ENCODE results near the gene CS. TPM values are rescaled to one million over a fixed set of nuclear protein-coding genes. Genes with fewer than 3 reads are reported as not detected.
"Not testable (repeated sequence)": the region's sequence is repeated elsewhere in the genome, so short reads cannot be mapped to it uniquely, and the experiment has no call there.

CS gene
- total and polyA plus RNA-seq, 2 experiments from 2014 or later: 83.2 to 111 TPM

DNA sequence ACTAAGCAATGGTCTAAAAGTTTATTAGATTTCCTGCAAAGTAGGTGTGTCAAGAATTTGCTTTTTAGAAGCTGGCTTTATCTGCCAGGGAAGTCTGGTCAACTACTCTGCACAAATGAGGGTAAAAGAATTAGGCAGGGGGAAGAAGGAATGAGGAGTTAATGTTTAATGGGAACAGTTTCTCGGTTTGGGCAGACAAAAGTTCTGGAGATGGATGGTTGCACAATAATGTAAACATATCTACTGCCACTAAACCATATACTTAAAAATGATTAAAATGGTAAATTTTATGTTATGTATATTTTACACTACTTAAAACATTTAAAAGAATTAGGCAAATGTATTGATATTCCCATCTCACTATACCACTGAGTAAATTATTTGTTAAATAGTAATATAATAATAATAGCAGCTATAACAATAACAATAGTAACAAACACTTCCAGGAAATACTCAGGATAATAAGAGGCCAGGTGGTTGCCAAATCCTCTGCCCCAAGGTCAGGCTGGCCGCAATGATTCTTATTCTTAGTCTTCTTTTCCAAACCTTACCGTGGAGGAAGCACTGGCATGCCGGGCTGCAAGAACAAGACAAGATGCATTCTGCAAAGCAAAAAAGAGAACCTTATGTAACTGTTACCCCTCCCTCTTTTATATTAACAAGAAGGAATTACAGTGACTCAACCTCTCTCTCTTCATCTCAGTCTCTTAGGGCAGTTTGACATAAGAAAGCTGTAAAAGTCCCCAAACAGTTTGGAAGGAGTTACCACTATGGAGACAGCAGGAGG is 13.9 kb downstream of the CS start:
- TF ChIP-seq, protein P1, sequence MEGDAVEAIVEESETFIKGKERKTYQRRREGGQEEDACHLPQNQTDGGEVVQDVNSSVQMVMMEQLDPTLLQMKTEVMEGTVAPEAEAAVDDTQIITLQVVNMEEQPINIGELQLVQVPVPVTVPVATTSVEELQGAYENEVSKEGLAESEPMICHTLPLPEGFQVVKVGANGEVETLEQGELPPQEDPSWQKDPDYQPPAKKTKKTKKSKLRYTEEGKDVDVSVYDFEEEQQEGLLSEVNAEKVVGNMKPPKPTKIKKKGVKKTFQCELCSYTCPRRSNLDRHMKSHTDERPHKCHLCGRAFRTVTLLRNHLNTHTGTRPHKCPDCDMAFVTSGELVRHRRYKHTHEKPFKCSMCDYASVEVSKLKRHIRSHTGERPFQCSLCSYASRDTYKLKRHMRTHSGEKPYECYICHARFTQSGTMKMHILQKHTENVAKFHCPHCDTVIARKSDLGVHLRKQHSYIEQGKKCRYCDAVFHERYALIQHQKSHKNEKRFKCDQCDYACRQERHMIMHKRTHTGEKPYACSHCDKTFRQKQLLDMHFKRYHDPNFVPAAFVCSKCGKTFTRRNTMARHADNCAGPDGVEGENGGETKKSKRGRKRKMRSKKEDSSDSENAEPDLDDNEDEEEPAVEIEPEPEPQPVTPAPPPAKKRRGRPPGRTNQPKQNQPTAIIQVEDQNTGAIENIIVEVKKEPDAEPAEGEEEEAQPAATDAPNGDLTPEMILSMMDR (IDR thresholded peaks at IDR 0.05; ENCODE audit: poor library complexity): no peak
- TF ChIP-seq EZH2 (IDR thresholded peaks at IDR 0.05; ENCODE audit: borderline replicate concordance) (no peak), EZH2phosphoT487 (IDR thresholded peaks at IDR 0.05; ENCODE audit: low read depth, severe bottlenecking, unreplicated experiment) (no peak)
- no peaks in the 10 kb centered on the region for H3K9me3 ChIP-seq (ENCODE audit: low read depth)
- H3K9me2 ChIP-seq (replicated peaks; ENCODE audit: insufficient read depth): no peaks in the 10 kb centered on the region
- peaks cover 38% of the 10 kb centered on the region for H3K79me2 ChIP-seq
- WGBS (ENCODE audit: low lambda C conversion rate, missing lambda C conversion rate): 74% methylated on average over 4 of the region's 4 CpGs
- no peaks in the 10 kb centered on the region for H3K4me1 ChIP-seq (ENCODE audit: insufficient read depth)
- H3K4me2 ChIP-seq: no peak overlapping the region
- H3K36me3 ChIP-seq (replicated peaks; ENCODE audit: insufficient read depth, low read depth): no peaks in the 10 kb centered on the region
- H3K27me3 ChIP-seq: no peaks in the 10 kb centered on the region
- H3K4me3 ChIP-seq: no peak overlapping the region
- no peak overlapping the region for H2AFZ ChIP-seq
- no peak for DNase-seq (ENCODE audit: low spot score)
- no peaks in the 10 kb centered on the region for H4K20me1 ChIP-seq (ENCODE audit: insufficient read depth, poor library complexity, severe bottlenecking)
- no peak overlapping the region for H3K27ac ChIP-seq

DNA sequence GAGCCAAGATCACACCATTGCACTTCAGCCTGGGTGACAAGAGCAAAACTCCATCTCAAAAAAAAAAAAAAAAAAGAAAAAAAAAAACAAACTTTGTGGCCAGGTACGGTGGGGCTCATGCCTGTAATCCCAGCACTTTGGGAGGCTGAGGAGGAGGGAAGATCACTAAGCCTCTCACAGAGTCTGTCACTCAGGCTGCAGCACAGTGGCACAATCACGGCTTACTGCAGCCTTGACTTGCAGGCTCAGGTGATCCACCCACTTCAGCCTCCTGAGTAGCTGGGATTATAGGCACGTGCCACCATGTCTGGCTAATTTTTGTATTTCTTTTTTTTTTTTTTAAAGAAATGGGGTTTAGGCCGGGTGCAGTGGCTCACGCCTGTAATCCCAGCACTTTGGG is 15.9 kb downstream of the CS start:
- not testable (repeated sequence) for H2AFZ ChIP-seq; H3K36me3 ChIP-seq (replicated peaks; ENCODE audit: insufficient read depth, low read depth); H3K4me3 ChIP-seq; H3K4me2 ChIP-seq; H3K27me3 ChIP-seq; H3K27ac ChIP-seq; H3K4me1 ChIP-seq (ENCODE audit: insufficient read depth); DNase-seq (ENCODE audit: low spot score); H3K9me3 ChIP-seq (ENCODE audit: low read depth); H4K20me1 ChIP-seq (ENCODE audit: insufficient read depth, poor library complexity, severe bottlenecking); H3K9me2 ChIP-seq (replicated peaks; ENCODE audit: insufficient read depth)
- H3K79me2 ChIP-seq: peaks cover 20% of the 10 kb centered on the region
- 96% methylated on average over 3 of the region's 5 CpGs for WGBS (ENCODE audit: low lambda C conversion rate, missing lambda C conversion rate)

DNA sequence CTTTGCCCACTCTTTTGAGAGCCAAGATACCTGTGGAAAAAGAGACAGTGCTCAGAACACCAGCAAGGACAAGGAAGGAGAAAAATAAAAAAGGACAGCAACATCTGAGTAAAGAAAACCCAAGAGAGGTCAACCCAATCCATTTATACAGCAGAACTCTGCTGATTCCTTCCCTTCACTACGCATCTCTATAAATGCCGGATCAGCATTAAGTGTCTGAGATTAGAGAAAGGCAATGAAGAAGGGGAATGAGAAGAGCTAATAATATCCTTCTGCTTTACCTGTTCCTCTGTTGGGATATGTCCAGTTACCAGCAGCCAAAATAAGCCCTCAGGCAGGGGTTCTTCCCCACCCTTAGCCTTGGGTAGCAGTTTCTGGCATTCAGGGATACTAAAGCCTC is 17.6 kb downstream of the CS start:
- no peak overlapping the region for H3K4me3 ChIP-seq
- H2AFZ ChIP-seq: no peak overlapping the region
- H3K4me2 ChIP-seq: no peak overlapping the region
- H4K20me1 ChIP-seq (ENCODE audit: insufficient read depth, poor library complexity, severe bottlenecking): no peaks in the 10 kb centered on the region
- H3K4me1 ChIP-seq (ENCODE audit: insufficient read depth): no peaks in the 10 kb centered on the region
- H3K27me3 ChIP-seq: no peaks in the 10 kb centered on the region
- no peak for DNase-seq (ENCODE audit: low spot score)
- H3K36me3 ChIP-seq (replicated peaks; ENCODE audit: insufficient read depth, low read depth): no peaks in the 10 kb centered on the region
- H3K9me2 ChIP-seq (replicated peaks; ENCODE audit: insufficient read depth): no peaks in the 10 kb centered on the region
- TF ChIP-seq EZH2phosphoT487 (IDR thresholded peaks at IDR 0.05; ENCODE audit: low read depth, severe bottlenecking, unreplicated experiment) (no peak), EZH2 (IDR thresholded peaks at IDR 0.05; ENCODE audit: borderline replicate concordance) (no peak)
- TF ChIP-seq, protein P1 (IDR thresholded peaks at IDR 0.05; ENCODE audit: poor library complexity): no peak
- peaks cover 3% of the 10 kb centered on the region for H3K79me2 ChIP-seq
- WGBS (ENCODE audit: low lambda C conversion rate, missing lambda C conversion rate): 98% methylated on average over 2 of the region's 2 CpGs
- no peaks in the 10 kb centered on the region for H3K9me3 ChIP-seq (ENCODE audit: low read depth)
- no peak overlapping the region for H3K27ac ChIP-seq

DNA sequence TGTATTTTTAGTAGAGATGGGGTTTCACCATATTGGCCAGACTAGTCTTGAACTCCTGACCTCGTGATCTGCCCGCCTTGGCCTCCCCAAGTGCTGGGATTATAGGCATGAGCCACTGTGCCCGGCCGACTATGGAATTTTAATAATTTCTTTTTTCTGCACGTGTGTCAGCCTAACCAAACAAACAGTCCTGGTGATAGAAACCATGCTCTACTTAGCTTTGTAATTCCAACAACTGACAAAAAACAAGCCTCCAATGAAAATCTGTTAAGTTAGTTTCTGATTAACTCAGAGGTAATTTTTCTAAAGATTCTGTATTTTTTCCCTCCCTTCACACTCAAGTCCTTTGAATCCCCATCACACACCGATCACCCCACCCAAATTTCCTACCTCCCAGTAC is 18.1 kb downstream of the CS start:
- H3K27ac ChIP-seq: no peak overlapping the region
- no peaks in the 10 kb centered on the region for H3K36me3 ChIP-seq (replicated peaks; ENCODE audit: insufficient read depth, low read depth)
- 88% methylated on average over 6 of the region's 6 CpGs for WGBS (ENCODE audit: low lambda C conversion rate, missing lambda C conversion rate)

More for the DNA sequence above, 18.1 kb downstream of the CS start:
- Histone ChIP-seq H2AFZ (no peak overlapping the region), H3K4me3 (no peak overlapping the region), H3K4me2 (no peak overlapping the region), H3K79me2 (peaks cover 2% of the 10 kb centered on the region), H3K27me3 (no peaks in the 10 kb centered on the region), H4K20me1 (ENCODE audit: insufficient read depth, poor library complexity, severe bottlenecking) (no peaks in the 10 kb centered on the region), H3K9me2 (replicated peaks; ENCODE audit: insufficient read depth) (no peaks in the 10 kb centered on the region), H3K4me1 (ENCODE audit: insufficient read depth) (no peaks in the 10 kb centered on the region), H3K9me3 (ENCODE audit: low read depth) (no peaks in the 10 kb centered on the region)
- TF ChIP-seq, protein P1 (IDR thresholded peaks at IDR 0.05; ENCODE audit: poor library complexity): no peak
- no peak for DNase-seq (ENCODE audit: low spot score)
